Tibial nerve (tissue), 4 donors: Measurements from ENCODE around the gene TMEM132C. TPM values are rescaled to one million over a fixed set of nuclear protein-coding genes. Genes with fewer than 3 reads are reported as not detected.
A peak's percentile ranks its signal among the peaks of the same experiment; 100 is the strongest.

Experiments used
- DNase-seq, 2 donors: peaks; one replicate each; pipeline ENCODE4 v3.0.0-alpha.2; 2019; ENCODE audit warnings: low spot score in 2 of 2
- H3K27ac ChIP-seq, 4 donors: fragments of 200-600 bp; sonication (generic) in 3 of 4; one replicate each; pipeline ENCODE4 v1.5.1; 2017 to 2019; ENCODE audit warnings: mild to moderate bottlenecking in 1 of 4
- H3K27me3 ChIP-seq, 2 donors: fragments of 200-600 bp; sonication (generic) in 1 of 2; one replicate each; pipeline versions ENCODE4 v1.5.1 to v1.6.0; 2017 to 2019
- H3K36me3 ChIP-seq, 3 donors: fragments of 200-600 bp; sonication (generic); one replicate each; pipeline ENCODE4 v1.5.1; 2018 to 2019
- H3K4me1 ChIP-seq, 4 donors: fragments of 200-600 bp; sonication (generic) in 3 of 4; one replicate each; pipeline ENCODE4 v1.5.1; 2017 to 2019
- H3K4me3 ChIP-seq, 4 donors: fragments of 200-600 bp; sonication (generic) in 3 of 4; one replicate each; pipeline ENCODE4 v1.5.1; 2017 to 2019; ENCODE audit warnings: mild to moderate bottlenecking in 1 of 4, moderate library complexity in 1 of 4
- H3K9me3 ChIP-seq, 4 donors: fragments of 200-600 bp; sonication (generic) in 3 of 4; one replicate each; pipeline ENCODE4 v1.5.1; 2017 to 2019
- EP300 ChIP-seq, 2 donors: sonication (generic); formaldehyde crosslinking; IDR thresholded peaks; one replicate each; pipeline ENCODE4 v1.6.1; 2017; ENCODE audit warnings: antibody characterized with exemption in 2 of 2, mild to moderate bottlenecking in 1 of 2
- POLR2A ChIP-seq, 2 donors: fragments of 450-650 bp; IDR thresholded peaks; one replicate each; pipeline ENCODE4 v1.6.1; 2017; ENCODE audit warnings: antibody characterized with exemption in 2 of 2, mild to moderate bottlenecking in 2 of 2, moderate library complexity in 2 of 2
- WGBS, 2 donors: methylation state at CpG; one replicate each; pipeline ENCODE4 v1.1.5; 2018; 5-methylcytosine and 5-hydroxymethylcytosine counted together
- total RNA-seq, 4 donors: library from RNA; depleted of rRNA; stranded (reverse); fragments of >200 nt; gene quantifications; one replicate each; pipeline ENCODE4 v1.1.0, GENCODE V29; 2016
- TF ChIP-seq, protein P1 (sequence below), 5 experiments: fragments of 200-600 bp in 3 of 5; fragments of 450-650 bp in 2 of 5; sonication (generic) in 3 of 5; IDR thresholded peaks; one replicate each; pipeline ENCODE4 v1.5.1; 2016 to 2019; ENCODE audit warnings: antibody characterized with exemption in 5 of 5, mild to moderate bottlenecking in 3 of 5, moderate library complexity in 2 of 5

Gene TMEM132C
- total RNA-seq, 4 donors from 2014 or later: 8.2 to 17.4 (median 12.4) TPM

DNA sequence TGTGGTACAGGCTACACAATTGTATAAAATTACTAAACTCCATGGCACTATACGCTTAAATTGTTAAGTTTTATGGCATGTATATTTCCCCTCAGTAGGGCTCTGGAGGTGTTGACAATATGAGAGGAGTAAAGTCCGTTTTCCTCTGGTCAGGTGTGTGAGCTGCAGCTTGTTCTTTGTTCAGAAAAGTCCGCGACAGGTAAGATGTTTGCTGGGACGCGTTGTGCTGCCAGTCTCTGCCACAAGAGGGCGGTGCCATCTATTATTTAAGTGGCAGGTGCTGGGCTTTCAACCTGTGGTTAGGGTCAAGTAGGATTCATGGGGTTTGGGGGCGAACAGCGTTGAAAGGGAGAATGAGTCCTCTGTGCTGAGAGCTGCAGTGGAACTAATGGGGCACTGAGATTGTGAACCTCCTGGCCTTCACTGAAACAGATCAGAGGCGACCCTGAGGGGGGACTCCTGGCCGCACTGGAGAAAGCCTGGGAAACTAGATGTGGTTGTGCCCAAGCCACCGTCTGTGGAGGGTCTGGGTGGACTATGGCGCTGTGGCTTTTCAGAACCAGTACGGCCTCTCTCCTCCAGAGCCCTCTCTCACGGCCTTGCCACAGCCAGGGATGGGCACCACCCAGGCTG, 377.8 kb downstream of the TMEM132C start:
- 61 to 67% methylated on average over 13 to 15 of the region's 15 CpGs for WGBS, 2 donors
- no peak for TF ChIP-seq EP300 (IDR thresholded peaks at IDR 0.05)
- TF ChIP-seq POLR2A (IDR thresholded peaks at IDR 0.05): no peak
- TF ChIP-seq, protein P1, sequence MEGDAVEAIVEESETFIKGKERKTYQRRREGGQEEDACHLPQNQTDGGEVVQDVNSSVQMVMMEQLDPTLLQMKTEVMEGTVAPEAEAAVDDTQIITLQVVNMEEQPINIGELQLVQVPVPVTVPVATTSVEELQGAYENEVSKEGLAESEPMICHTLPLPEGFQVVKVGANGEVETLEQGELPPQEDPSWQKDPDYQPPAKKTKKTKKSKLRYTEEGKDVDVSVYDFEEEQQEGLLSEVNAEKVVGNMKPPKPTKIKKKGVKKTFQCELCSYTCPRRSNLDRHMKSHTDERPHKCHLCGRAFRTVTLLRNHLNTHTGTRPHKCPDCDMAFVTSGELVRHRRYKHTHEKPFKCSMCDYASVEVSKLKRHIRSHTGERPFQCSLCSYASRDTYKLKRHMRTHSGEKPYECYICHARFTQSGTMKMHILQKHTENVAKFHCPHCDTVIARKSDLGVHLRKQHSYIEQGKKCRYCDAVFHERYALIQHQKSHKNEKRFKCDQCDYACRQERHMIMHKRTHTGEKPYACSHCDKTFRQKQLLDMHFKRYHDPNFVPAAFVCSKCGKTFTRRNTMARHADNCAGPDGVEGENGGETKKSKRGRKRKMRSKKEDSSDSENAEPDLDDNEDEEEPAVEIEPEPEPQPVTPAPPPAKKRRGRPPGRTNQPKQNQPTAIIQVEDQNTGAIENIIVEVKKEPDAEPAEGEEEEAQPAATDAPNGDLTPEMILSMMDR (IDR thresholded peaks at IDR 0.05): peak in 3 of 5 experiments; percentile 12 to 45 (median 32)
- no peaks in the 10 kb centered on the region for H3K36me3 ChIP-seq
- H3K4me1 ChIP-seq: no peaks in the 10 kb centered on the region
- H3K9me3 ChIP-seq: peaks cover 0 to 9% (median 0%) of the 10 kb centered on the region in 4 donors
- H3K27ac ChIP-seq: no peak overlapping the region
- H3K27me3 ChIP-seq: no peaks in the 10 kb centered on the region
- no peak overlapping the region for H3K4me3 ChIP-seq
- DNase-seq: peak in 1 of 2 donors; percentile 9

DNA sequence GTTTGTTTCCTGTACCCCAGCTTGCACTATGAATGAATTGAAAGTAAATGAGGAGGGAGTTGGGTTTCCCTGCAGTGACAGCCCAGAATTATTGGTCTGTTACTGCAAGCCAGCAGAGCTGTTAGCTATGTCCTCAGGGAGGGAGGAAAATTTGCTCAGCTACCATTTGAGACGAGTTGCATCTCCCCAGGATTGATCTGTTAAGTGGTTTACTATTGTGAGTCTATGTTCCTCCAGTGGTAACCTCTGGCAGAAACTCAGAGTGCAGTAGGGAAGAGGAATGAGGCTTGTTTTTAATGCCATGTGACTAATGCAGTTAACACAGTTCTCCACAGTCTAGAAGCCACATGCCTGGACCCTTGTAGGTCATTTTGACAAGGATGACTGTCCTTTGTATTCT, 382.9 kb downstream of the TMEM132C start:
- Histone ChIP-seq H3K27me3 (no peaks in the 10 kb centered on the region), H3K4me3 (no peak overlapping the region), H3K27ac (no peak overlapping the region), H3K9me3 (peaks cover 0 to 10% (median 0%) of the 10 kb centered on the region in 4 donors), H3K36me3 (no peaks in the 10 kb centered on the region), H3K4me1 (no peaks in the 10 kb centered on the region)
- TF ChIP-seq POLR2A (IDR thresholded peaks at IDR 0.05) (no peak), EP300 (IDR thresholded peaks at IDR 0.05) (no peak)
- TF ChIP-seq, protein P1 (IDR thresholded peaks at IDR 0.05): no peak
- DNase-seq: no peak
- 0 to 26% methylated on average over 1 of the region's 1 CpG for WGBS, 2 donors

DNA sequence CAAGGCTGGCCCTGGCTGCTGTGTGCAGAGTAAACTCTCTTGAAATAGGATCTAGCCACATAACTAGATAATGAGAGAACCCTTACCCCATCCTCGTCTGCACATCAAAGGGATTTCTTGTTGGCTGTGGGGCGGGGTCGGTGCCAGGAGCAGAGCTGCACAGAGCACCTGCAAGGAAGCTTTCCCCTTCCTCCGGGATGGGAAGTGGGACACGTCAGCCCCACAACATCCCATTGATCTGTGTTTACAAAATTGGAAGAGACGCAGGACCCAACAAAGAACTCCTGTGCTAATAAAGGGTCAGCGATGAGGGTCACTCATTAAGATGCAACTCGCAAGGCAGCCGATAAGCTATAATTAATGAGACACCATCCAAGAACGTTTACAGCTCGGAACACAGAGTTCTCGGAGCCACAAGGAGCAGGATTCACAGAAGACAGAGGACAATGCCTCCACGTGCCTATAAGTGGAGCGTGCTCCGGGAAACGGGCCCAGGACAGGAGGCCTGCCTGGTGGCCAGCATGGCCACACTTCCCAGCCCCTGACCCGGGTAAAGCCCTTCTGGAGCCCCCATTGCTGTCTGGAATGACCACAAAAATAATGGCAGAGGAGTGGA, 385.3 kb downstream of the TMEM132C start:
- H3K27me3 ChIP-seq: no peaks in the 10 kb centered on the region
- peaks cover 0 to 20% (median 0%) of the 10 kb centered on the region in 4 donors for H3K9me3 ChIP-seq
- no peaks in the 10 kb centered on the region for H3K4me1 ChIP-seq
- TF ChIP-seq EP300 (IDR thresholded peaks at IDR 0.05) (no peak), POLR2A (IDR thresholded peaks at IDR 0.05) (no peak)
- TF ChIP-seq, protein P1 (IDR thresholded peaks at IDR 0.05): no peak
- H3K4me3 ChIP-seq: no peak overlapping the region
- WGBS, 2 donors: 75 to 78% methylated on average over 17 of the region's 17 CpGs
- H3K27ac ChIP-seq: no peak overlapping the region
- H3K36me3 ChIP-seq: no peaks in the 10 kb centered on the region
- DNase-seq: no peak

DNA sequence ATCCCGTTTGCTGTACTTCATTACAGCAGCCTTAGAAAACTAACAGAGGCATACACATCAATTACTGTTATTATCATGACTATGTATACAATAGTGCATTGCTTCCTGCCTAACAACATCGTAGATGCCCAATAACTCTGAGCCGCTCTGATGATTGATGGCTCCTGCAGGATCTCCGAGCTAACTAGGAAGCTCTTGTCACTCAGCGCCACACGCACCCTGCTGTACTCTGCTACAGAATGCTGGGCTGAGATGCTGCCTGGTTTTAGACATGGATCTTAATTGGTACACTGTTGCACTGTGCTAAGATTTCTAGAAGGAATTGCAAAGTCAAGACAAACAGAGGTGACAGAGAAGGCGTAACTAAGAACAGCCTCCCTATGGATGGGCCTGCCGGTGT, 387.5 kb downstream of the TMEM132C start:
- Histone ChIP-seq H3K4me1 (no peaks in the 10 kb centered on the region), H3K9me3 (peaks cover 0 to 13% (median 0%) of the 10 kb centered on the region in 4 donors), H3K36me3 (no peaks in the 10 kb centered on the region), H3K27me3 (no peaks in the 10 kb centered on the region), H3K4me3 (no peak overlapping the region), H3K27ac (no peak overlapping the region)
- WGBS, 2 donors: 55 to 58% methylated on average over 8 of the region's 8 CpGs
- no peak for DNase-seq
- TF ChIP-seq, protein P1 (IDR thresholded peaks at IDR 0.05): no peak
- no peak for TF ChIP-seq POLR2A (IDR thresholded peaks at IDR 0.05)
- TF ChIP-seq EP300 (IDR thresholded peaks at IDR 0.05): no peak

DNA sequence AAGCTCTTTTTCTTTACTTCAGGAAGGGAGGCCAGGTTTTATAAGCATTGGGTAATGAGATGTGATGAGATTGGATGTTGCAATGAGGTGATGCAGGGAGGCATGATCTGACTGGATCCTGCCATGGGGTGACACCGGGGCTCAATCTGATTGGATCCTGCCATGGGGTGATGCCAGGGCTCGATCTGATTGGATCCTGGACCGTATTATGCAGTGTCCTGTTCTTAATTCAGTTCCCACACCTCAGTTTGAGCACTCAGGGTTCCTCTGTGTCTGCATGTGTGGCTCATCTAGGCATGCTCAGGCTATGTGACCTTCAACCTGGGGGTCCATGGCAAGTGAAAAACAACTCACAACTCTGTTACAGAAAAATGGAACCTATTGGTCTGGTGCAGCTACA, 390.4 kb downstream of the TMEM132C start:
- DNase-seq: no peak
- peaks cover 0 to 12% (median 0%) of the 10 kb centered on the region in 4 donors for H3K9me3 ChIP-seq
- no peaks in the 10 kb centered on the region for H3K4me1 ChIP-seq
- H3K27ac ChIP-seq: no peak overlapping the region
- no peak for TF ChIP-seq POLR2A (IDR thresholded peaks at IDR 0.05)
- TF ChIP-seq, protein P1 (IDR thresholded peaks at IDR 0.05): no peak
- TF ChIP-seq EP300 (IDR thresholded peaks at IDR 0.05): no peak
- 71 to 85% methylated on average over 3 of the region's 3 CpGs for WGBS, 2 donors
- H3K27me3 ChIP-seq: no peaks in the 10 kb centered on the region
- H3K4me3 ChIP-seq: no peak overlapping the region
- no peaks in the 10 kb centered on the region for H3K36me3 ChIP-seq
